Activated gamma-delta T cell (primary cell): ENCODE data around the gene SORCS3.

Experiments
- DNase-seq: peaks from one replicate; lab custom pipeline; 2025; lab: John Stamatoyannopoulos, UW

Gene SORCS3

GRCh38 chr10:104646146-104646545 is 5.1 kb downstream of the SORCS3 start:
- no peak for DNase-seq

DNA sequence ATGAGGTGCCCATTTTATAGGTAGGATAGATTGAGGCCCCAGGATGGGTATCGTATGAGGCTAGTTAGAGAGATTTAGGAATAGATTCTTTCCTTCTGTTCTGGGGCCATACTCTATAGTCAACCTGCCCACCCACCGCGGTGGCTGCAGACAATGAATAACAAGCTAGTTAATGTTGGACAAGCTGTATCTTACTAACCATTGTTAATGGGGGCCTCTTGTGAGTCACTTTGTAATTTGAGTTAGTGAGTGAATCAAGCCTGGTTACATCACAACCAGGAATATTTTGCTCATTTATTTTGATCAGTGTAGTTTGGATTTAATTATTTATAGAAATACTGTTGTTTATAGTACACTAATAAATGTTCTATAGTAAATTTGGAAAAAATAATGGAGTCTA is 7.3 kb downstream of the SORCS3 start:
- no peak for DNase-seq

GRCh38 chr10:104650072-104650471 is 9.0 kb downstream of the SORCS3 start:
- DNase-seq = no peak

GRCh38 chr10:104650635-104651331 is 9.7 kb downstream of the SORCS3 start:
- DNase-seq = no peak

GRCh38 chr10:104657036-104657435 is 15.9 kb downstream of the SORCS3 start:
- no peak for DNase-seq

DNA sequence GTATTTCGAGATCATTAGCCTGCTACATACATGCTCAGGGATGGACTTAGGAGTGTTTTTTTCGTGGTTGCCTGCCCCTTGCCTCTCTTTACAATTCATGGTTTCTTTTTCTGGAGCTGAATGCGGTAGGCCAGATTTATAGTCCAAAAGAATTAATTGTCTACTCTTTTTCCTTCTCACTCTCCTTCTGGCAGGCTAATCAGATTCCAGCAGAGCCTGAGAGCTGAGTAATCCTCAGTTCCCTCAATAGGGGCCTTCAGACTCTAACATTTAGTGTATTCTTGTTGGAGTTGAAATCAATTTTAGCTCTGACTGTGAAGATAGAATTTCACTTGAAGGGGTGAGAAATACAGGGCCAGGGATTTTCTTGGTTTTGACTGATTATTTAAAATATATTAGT is 16.4 kb downstream of the SORCS3 start:
- DNase-seq = no peak

DNA sequence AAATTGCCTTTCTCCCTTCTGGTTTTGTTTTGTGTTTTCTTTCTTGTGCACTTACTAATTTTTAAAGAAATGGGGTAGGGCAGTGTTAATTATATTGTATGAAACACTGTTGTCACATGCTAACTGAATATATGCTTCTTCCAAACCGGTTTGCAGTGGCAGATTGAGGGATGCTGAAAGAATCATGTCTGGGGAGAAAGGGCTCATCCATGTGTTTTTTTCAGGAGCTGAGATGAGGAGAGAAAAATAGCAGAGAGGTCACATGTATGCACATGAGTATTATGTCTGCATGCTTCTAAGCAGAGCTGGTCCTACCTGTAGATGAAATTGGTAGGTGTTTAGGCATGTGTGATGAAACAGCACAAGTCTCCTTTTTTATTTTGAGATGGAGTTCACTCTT is 17.0 kb downstream of the SORCS3 start:
- no peak for DNase-seq

- no peak for DNase-seq
Observed at GRCh38 chr10:104659809-104660208, 18.7 kb downstream of the SORCS3 start.

DNA sequence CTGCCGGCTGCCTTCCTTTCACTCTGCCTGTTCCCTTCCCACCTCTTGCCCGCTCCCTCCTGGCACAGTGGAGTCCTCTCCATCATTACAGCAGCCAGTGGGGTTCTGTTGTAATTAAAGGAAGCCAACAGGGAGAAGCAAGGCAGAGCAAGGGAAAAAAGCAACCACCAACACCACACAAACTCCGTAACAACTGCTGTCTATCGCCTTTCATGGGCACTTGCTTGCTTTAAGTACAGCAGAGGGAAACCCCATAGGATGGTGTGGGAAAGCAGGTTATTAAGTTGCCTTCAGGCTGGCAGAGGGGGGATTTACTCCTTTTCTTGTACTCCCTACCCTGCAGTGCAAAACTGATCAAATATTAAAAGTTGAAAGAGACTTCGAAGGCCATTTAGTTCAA is 22.0 kb downstream of the SORCS3 start:
- no peak for DNase-seq

DNA sequence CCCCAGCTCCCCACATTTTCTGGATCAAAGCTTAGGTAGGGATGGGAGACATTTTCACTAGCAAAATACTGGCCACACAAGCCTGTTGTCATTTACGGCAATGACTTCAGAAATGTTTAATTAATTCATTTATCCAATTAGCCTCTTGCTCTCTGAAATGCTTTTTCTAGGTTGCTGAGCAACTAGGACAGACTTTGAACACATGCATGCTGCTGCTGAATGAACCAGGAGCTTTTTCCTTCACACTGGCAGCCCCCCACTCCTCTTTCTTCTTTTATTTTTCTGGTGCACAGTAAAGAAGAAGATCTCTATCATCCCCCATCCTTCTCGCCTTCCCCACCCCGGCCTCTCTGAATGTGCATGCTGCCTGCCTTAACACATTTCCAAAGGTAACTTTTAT is 22.5 kb downstream of the SORCS3 start:
- no peak for DNase-seq

- DNase-seq = no peak
Observed at GRCh38 chr10:104664205-104664604, 23.1 kb downstream of the SORCS3 start.

DNA sequence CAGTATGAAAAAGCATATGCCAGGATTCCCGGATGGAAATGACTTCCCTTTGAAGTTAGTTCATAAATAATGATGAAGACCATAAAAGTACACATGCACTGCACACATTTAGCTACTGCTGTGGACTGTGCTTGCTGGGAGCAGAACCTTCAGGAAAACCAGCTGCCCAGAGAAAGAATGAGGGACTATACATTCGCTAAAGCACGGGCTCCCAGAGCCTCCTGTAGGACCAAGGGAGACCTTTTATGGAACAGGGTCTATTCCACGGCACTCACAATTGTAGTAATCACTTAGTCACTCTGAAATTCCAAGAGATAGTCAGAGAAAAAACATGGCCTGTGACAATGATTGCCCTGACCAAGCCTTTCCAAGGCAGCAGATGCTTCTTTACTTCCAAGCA is 24.1 kb downstream of the SORCS3 start:
- no peak for DNase-seq

GRCh38 chr10:104666106-104666505 is 25.0 kb downstream of the SORCS3 start:
- no peak for DNase-seq

GRCh38 chr10:104676874-104677273 is 35.8 kb downstream of the SORCS3 start:
- DNase-seq = no peak

GRCh38 chr10:104678658-104679057 is 37.6 kb downstream of the SORCS3 start:
- no peak for DNase-seq

DNA sequence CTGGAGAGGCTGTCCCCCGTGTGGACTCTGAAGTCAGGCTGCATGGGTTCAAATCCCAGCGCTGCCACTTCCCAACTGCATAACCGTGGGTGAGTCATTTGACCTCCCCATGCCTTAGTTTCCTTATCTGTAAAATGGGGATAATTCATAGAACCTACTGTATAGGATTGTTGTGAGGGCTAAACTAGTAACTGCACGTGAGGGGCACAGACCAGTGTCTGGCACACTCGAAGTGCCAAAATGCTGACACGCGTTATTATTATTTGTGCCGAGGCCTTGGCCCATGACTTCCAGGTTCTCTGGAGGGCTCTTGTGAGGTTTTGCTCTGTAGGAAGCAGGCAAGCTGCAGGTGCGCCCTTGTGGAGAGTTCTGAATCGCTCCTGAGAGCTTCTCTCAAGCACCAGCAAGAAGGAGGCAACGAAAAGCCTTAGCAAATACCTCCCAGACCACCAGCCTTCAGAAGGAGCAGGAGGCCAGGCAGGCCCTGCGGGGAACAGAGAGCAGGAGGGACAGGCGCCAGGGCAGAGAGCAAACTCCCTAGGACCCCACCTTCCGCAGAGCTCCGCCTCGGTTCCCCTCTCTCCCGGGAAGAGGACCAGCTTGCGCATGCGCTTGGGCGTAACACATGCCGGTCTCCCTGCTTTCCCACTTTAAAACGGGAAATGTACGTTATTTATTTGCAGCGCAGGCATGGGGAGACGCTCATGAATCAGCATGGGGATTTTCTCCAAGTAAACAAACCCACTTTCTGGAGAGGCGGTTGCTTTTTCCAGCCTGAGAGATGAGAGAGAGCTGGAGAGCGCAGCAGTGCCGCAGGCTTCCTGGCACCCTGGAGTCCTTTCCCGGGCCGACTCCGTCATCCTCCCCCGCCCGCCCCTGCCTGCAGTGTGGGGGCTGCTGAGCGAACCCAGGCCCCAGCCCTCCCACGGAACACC is 39.6 kb downstream of the SORCS3 start:
- DNase-seq = no peak

- no peak for DNase-seq
Observed at GRCh38 chr10:104681485-104681884, 40.4 kb downstream of the SORCS3 start.

- no peak for DNase-seq
Observed at GRCh38 chr10:104683567-104683966, 42.5 kb downstream of the SORCS3 start.

GRCh38 chr10:104686829-104687228 is 45.7 kb downstream of the SORCS3 start:
- no peak for DNase-seq

GRCh38 chr10:104688251-104689042 is 47.4 kb downstream of the SORCS3 start:
- no peak for DNase-seq

DNA sequence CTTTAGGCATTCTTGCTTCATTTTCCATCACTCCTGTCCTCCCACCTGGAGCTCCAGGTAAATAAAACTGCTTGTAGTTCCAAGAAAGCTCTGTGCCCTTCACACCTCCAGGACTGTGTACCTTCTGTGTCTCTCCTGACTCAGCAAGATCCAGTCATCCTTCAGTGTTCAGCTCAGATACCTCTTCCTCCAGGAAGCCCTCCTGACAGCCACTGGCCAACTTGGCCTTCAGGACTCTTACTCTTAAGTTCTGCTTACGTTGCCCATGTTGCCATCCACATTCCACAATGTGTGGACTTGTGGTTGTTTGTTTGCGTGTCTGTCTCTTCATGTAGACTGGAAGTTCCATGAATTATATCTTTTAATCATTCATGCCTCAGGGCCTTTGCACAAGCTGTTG is 48.0 kb downstream of the SORCS3 start:
- DNase-seq = no peak

GRCh38 chr10:104689547-104689946 is 48.5 kb downstream of the SORCS3 start:
- DNase-seq = no peak
